Anterior cingulate cortex (tissue), 58 donors: ENCODE measurements around the gene GFRA3.
A peak's percentile ranks its signal among the peaks of the same experiment; 100 is the strongest.
"Not testable (repeated sequence)": the region's sequence is repeated elsewhere in the genome, so short reads cannot be mapped to it uniquely, and the experiment has no call there.

ENCODE experiments used
- DNase-seq, 58 donors: peaks; one replicate each; lab custom pipeline; 2025; lab: John Stamatoyannopoulos, UW

Gene GFRA3, protein sequence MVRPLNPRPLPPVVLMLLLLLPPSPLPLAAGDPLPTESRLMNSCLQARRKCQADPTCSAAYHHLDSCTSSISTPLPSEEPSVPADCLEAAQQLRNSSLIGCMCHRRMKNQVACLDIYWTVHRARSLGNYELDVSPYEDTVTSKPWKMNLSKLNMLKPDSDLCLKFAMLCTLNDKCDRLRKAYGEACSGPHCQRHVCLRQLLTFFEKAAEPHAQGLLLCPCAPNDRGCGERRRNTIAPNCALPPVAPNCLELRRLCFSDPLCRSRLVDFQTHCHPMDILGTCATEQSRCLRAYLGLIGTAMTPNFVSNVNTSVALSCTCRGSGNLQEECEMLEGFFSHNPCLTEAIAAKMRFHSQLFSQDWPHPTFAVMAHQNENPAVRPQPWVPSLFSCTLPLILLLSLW

GRCh38 chr5:138274189-138274853, at the start of gene GFRA3:
GFRA3 (minus strand) TSS chr5:138274621; CDS start chr5:138274424, 197 bp downstream.
- peak in 8 of 58 donors; percentile 2 to 16 (median 4) for DNase-seq

DNA sequence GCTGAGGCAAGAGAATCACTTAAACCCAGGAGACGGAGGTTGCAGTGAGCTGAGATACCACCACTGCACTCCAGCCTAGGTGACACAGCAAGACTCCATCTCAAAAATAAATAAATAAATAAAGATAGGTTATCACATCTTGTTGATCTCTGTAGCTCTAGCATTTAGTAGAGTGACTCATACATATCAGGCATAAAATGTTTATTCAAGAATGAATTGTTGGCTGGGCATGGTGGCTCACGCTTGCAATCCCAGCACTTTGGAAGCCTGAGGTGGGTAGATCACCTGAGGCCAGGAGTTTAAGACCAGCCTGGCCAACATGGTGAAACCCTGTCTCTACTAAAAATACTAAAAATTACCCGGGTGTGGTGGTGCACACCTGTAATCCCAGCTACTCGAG, 43.8 kb upstream of the GFRA3 start:
- not testable (repeated sequence) for DNase-seq

GRCh38 chr5:138316355-138316754, 41.9 kb upstream of the GFRA3 start:
- no peak for DNase-seq

DNA sequence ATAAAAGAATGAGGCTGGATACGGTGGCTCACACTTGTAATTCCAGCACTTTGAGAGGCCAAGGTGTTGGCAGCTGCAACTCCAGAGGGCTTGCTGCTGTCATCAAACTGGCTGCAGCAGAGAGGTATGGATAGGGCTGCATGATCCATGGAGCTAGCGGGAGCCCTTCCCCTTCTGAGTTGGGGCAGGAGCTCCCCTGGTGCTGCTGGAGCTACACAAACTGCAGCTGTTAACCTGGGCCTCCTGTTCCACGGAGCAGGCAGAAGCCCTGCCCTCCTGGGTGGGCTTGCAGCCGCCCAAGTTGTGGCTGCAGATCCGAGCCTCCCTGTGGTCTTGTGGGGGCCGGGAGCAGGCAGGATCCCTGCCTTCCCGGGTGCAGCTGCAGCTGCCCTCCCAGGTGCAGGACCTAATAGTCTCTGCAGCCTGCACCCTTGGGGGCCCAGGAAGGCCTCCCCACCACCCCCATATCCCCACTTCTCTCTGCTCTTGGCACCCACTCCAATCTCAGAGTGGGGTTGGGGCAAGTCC, 41.4 kb upstream of the GFRA3 start:
- DNase-seq = no peak

DNA sequence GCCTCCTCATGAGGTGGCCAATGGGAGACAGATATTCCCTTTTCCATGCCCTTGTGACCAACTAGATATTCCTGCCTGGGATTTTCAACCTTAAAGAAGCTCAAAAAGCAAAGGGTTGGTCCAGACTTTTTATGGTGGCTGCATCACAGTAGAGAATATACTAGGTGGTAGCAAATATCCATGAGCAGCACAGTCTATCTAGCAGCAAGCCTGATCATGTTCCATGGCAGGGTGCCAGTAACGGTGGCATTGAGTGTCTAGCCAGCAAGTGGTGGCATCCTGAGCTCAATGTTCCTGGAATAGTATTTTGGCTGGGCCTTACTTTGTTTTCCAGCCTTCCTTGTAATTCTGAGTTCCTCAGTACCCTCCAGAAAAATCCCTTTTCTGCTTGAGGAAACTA, 31.4 kb upstream of the GFRA3 start:
- DNase-seq = peak in 5 of 58 donors; percentile 0 to 28 (median 3)

GRCh38 chr5:138303372-138303771, 29.0 kb upstream of the GFRA3 start:
- no peak for DNase-seq

- DNase-seq = peak in 2 of 58 donors; percentile 28 to 32
Measured at GRCh38 chr5:138289296-138289695, 14.9 kb upstream of the GFRA3 start.

DNA sequence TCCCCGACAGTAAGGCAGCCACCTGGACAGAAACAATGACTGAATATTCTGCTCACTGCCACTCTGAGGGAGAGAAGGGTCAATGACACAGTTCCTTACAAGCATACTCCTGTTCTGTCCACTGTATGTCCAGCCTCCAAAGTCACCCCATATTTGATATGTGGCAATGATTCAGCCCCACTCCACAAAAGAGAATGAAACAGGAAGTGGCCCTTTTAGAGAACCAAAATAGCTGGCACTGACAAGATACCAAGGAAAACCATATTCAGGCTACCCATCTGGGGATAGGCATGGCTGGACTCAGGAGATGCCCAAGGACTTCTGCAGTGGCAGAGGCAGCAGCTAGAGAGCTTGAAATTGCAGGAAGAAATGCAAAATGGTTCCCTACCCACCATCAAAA, 12.8 kb upstream of the GFRA3 start:
- DNase-seq = no peak

DNA sequence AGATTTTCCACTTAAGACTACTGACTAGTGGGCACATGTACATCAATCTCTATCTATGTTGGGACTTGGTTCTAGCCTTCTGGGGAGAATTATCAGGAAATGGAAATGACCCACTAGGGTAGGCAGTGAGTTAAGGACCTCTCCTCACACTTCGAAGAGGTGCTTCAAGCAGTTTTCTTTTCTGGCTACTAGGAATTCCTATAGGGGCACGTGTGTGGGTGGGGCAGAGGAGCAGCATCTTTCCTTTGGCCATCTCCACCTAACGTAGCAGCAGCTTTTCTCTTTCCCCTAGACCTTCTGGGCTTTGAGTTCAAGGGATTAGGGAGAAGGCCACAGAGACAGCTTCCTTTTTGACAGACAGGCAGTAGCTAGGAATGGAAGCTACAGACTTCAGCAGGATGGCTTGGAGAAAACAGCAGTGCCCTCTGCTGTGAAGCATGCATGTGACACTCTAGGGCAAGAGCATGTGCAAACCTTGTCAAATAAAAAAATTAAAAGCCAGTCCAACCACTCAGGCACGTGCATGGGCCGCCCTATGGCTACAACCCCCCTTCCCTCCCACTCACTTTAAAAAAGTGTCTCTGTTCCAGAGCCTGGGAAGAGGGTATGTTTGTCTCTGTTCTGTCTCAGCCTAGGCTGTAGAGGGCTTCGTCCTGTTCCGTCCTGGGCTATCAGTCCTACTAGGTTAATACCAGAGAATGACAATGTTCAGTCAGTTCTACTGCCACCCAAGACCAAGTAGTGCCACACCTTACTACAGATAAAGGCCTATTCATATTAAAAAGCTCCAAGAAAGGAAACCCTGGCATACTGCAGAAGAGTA, 8.7 kb upstream of the GFRA3 start:
- DNase-seq = peak in 15 of 58 donors; percentile 1 to 26 (median 7)

- no peak for DNase-seq
Measured at GRCh38 chr5:138280915-138281314, 6.5 kb upstream of the GFRA3 start.

DNA sequence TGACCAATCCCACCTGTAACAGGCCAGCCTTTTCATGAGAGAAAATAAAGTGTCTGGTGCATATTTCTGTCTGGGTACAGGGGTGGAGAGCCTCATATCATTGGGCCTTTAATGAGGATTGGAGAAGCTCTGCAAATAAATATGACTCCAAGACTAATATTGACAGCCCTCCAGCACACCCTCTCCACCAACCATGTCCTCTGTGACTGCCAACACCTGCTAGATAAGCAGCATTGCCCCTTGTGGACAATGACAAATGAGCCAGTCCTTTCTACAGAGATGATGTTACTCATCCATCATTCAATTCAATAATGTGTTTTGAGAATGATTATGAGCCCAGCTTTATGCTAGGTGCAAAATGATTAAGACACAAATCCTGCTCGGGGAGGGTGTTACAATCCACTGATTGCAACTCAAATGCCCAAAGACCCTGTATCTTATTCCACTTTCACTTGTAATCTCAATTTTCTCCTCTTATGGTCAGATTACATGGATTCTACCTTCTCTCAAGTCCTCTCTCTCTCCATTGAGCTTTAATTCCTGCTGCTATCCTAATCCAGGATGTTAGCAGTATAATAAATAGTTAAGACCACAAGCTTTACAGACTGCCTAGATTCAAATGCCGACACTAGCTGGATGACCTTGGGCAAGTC, 2.1 kb upstream of the GFRA3 start:
- DNase-seq = no peak

DNA sequence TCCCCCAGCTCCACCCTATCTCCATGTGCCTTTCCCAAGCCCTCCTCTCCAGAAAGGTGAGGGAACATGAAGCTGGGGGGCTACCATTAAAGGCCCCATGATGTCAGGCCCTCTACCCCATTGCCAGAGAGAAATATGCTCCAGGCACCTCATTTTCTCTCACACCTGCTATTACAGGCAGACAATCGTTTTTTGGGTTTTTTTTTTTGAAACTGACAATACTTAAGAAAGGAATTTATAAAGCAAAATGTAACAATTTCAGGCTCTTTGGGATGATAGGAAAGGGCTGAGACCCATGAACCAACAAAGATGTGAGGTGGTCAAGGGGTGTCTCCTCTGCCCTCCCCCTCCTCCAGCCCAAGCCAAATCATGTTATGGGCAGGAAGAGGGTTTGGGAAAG, 1.5 kb upstream of the GFRA3 start:
- no peak for DNase-seq

DNA sequence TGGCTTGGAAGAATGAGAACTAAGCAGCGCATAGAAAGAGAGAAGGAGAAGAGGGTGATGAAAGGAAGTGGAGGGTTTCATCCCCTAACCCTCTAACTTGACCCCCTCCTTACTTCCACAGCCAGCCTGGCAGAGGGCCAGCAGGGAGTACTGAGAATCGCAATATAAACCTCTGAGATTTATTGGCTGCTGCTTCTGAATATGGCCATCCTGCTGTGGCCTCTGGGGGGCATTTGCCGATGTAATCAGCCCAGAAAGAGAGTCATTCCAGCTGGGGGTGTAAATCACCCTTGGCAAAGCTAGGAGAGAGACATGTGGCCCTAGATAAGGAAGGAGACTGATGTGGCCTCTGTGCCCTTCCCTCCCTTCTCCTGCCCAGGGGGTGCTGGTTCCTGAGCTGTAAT, 960 bp upstream of the GFRA3 start:
- no peak for DNase-seq

GRCh38 chr5:138273834-138274188, 610 bp downstream of the GFRA3 start:
- DNase-seq = no peak

DNA sequence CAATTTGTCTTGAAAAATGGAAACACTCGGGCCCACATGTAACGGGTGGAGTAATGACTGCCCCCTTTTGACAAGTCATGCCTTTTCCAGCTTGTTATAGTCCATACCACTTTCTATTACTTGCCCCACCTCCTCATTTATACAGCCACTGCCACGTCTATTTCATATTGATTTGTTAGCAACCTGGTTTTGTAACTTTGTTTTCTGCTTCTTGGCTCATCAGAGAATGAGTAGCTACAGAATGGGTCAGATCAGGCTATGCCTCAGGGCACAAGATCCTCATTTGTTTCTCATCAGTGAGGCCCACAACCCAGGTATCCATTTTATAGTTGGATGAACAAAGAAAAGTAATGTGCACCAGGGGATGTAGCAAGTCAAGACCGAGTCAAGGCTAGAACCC, 1.7 kb downstream of the GFRA3 start:
- no peak for DNase-seq

GRCh38 chr5:138271281-138271680, 3.1 kb downstream of the GFRA3 start:
- no peak for DNase-seq

DNA sequence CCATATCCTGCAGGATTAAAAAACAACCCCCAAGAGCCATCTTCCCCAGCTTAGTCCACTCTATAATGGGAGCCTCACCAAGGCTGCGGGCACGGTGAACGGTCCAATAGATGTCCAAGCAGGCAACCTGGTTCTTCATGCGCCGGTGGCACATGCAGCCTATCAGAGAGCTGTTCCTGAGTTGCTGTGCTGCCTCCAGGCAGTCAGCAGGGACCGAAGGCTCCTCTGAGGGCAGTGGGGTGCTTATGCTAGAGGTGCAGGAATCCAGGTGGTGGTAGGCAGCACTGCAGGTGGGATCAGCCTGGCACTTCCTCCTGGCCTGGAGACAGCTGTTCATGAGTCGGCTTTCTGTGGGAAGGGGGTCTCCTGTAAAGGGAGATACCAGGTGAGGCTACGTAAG, 10.2 kb downstream of the GFRA3 start:
- DNase-seq = no peak

- DNase-seq = no peak
Measured at GRCh38 chr5:138263581-138263980, 10.8 kb downstream of the GFRA3 start.

DNA sequence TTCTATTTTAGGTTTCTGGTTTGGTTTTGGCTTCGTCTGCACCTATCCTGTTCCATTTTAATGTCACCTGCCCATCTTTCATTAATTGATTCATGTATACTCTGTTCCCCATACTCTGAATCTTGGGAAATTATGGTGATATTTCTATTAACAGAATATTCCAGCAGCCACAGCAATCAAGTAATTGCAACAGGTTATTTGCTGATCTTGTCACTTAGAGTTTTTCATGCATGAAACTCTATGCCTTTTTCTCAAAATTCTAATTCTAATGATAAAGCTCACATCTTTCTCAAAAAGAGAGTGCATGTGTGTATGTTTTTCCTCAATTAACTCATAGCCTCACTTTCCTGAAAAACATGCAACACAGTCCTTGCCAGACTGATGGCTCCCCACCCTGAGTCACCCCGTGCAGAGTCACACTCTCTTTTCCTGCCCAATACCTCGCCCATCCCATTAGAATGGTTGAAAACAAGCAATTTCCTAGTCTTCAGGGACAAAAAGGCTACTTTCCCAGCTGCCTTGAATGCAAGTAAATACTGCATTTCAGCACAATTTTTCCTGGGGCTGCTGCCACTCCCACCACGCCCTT, 15.6 kb downstream of the GFRA3 start:
- DNase-seq = no peak

DNA sequence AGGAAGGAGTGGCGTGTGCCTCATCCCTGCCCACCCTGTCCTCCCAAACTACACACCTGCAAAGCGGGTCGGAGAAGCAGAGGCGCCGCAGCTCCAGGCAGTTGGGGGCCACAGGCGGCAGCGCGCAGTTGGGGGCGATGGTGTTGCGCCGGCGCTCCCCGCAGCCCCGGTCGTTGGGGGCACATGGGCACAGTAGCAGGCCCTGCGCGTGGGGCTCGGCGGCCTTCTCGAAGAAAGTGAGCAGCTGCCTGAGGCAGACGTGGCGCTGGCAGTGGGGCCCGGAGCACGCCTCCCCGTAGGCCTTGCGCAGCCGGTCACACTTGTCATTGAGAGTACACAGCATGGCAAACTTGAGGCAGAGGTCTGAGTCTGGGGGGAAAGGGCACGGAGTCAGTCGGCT, 16.8 kb downstream of the GFRA3 start:
- DNase-seq = no peak
